ENCODE data around the gene MAP3K15.
A peak's percentile ranks its signal among the peaks of the same experiment; 100 is the strongest.
"Not testable (repeated sequence)": the region's sequence is repeated elsewhere in the genome, so short reads cannot be mapped to it uniquely, and the experiment has no call there.

MAP3K15 gene

DNA sequence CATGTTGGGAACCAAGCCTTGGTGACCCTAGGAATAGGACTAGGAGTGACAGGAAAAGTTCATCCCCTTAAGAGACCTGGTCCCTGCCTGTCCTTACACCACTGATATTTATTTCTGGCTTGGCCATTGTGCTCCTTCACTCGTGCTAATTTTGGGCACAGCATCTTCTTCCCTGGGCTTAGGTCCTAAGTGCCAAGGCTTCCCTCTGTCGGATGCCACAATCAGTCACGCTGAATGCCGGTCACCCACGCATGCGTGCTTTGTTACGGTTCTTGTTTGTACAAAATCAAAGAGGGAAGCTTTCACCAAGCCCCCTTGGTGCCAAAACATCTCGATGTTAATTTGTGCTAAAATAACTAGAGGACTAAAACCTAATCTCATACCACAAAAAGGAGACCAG is 17.4 kb upstream of the MAP3K15 start:
- no peak for DNase-seq (ENCODE audit: low spot score)

DNA sequence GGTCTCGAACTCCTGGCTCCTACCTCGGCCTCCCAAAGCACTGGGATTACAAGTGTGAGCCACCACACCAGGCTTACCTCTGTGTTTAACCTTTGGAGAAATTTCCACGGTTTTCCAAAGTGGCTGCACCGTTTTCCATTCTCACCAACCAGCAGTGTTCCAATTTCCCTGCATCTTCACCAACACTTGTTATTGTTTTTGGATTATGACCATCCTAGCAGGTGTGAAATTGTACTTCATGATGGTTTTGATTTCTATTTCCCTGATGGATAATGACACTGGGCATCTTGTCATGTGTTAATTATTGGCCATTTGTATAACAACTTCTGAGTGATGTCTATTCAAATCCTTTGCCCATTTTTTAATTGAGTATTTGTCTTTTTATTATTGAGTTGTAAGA is 2.7 kb upstream of the MAP3K15 start:
- no peak for DNase-seq (ENCODE audit: low spot score)

DNA sequence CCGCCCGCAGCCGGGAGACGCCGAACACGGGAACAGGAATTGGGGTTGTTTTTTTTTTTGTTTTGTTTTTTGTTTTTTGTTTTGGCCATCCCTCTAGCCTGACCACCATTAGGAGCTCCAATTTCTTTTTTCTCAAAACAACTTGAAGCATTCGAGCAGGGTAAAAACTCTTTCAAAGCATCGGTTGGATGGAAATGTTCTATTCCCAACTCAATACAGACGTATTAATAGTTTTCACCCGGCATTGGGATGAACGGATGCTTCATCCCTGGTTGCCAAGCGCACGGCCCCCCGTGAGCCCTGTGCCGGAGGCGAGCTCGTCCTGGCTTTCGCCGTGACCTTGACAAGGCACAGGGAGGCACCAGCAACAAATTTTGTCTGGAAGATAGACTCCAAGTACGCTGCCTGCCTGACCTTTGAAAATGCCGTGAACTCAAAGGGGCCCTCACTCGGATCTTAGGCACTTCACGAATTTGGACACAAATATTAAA is 352 bp upstream of the MAP3K15 start:
- DNase-seq (ENCODE audit: low spot score), result no peak

DNA sequence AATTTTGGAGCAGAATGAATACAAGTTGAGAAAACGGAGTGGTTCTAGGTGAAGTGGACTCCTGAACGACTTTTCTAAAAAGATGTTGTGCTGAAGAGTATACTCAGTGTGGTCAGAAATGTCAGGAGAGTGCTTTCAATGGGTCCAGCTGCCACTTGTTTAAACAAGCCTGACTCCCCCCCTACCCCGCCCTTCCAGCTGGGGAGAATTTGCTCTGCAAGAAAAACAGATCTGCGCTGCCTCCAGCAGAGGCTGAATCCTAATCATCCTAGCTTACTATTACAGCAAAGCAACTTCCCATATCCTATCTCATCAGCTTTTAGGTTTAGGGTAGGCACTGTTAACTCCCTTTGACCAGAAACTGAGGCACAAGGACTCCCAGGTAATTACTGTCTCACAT is 1.9 kb downstream of the MAP3K15 start:
- peak; percentile 10 for DNase-seq (ENCODE audit: low spot score)

DNA sequence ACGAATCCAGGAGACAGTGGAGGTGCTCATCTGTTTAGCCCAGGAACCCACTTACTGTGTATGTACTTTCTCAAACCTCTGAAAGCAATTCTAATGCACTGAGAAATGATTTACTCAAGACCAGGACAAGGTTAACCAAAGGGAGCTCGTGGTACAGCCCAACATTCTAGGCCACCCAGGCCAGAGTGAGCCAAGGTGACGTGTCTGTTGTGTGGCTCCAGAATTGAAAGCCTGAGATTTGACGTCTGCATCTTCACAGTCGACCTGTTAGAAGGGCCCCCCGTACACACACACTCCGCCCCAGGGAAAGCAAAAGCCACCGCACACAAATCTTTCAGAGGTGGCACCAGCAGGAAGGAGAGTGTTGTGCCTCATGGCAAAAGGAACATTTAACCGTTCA is 2.3 kb downstream of the MAP3K15 start:
- no peak for DNase-seq (ENCODE audit: low spot score)

DNA sequence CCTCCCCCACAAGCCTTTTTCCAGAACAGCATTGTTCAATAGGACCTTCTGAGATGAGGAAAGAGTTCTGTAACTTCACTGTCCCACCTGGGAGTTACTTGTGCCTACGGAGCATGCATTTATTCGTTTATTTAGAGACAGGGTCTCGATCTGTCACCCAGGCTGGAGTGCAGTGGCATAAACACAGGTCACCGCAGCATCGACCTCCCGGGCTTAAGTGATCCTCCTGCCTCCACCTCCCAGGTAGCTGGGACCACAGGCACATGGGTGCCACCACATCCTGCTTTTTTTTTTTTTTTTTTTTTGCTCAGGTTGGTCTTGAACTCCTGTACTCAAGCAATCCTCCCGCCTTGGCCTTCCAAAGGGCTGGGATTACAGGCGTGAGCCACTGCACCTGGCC is 2.9 kb downstream of the MAP3K15 start:
- DNase-seq (ENCODE audit: low spot score), result no peak

DNA sequence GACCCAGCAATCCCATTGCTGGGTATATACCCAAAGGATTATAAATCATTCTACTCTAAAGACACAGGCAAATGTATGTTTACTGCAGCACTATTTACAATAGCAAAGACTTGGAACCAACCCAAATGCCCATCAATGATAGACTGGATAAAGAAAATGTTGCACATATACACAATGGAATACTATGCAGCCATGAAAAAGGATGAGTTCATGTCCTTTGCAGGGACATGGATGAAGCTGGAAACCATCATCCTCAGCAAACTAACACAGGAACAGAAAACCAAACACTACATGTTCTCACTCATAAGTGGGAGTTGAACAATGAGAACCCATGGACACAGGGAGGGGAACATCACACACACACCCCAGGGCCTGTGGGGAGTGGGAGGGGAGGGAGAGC is 3.5 kb downstream of the MAP3K15 start:
- not testable (repeated sequence) for DNase-seq (ENCODE audit: low spot score)

DNA sequence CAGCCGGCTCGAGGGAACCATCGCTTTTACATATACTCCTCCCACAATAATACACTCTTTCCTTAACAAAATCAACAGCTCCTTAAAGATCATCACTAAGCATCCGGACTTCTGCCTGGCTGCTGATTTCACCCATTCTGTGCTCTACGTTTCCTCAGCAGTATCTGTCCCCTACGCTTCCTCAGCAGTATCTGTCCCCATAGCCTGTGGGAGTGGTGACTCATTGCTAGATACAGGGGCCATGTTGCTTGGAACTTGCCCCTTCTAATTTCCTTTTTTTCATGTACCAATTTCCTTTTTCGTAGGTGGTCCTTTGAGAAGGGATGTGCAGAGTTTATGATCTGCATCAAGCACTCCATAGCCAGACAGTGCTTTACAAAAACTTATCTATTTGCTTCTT is 18.6 kb downstream of the MAP3K15 start:
- no peak for DNase-seq (ENCODE audit: low spot score)

DNA sequence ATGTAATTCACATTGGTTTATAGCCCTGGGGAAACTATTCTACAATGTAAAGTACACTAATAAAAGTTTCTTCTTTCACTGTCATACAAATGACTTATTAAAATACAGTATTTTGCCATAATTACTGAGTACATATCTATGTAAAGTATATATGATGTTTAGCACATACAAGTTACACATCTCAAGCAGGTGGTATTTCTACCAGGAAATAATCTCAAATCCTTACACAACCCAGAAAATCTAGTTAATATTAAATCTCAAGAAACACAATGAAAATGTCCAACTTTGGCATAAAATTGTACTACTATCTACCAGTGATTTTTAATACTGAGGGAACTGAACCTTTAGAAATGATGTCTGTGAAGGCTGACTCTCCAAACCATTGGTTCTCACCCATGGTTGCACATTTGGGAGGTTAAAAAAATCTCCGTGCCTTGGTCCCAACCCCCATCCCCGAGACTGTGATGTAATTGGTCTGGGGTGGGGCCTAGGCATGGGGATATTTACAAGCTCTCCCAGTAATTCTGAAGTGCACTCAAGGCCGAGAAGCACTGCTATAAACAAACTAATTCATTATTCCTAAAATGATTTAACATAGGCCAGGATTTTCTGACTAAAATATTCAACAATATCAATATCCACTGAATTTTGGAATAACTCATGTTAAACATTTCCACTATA is 27.6 kb downstream of the MAP3K15 start:
- no peak for DNase-seq (ENCODE audit: low spot score)

DNA sequence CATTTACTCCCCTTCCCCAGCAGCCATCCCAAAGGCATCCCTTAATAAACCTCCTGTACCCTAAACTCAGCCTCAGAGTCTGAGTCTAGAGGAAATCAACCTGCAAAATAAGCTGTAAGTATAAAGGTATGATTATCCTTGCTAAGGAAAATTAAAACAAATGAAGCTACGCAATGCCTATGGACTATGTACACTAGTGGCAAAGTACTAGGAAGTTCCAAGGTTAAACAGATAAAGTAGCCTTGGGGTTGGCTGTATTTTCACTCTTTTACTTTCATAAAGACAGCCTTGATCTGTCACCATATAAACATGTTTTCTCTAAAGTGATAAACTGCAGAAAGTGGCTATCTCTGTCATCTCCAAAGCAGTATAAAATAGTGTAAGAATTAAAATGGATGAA is 35.9 kb downstream of the MAP3K15 start:
- DNase-seq (ENCODE audit: low spot score), result no peak

DNA sequence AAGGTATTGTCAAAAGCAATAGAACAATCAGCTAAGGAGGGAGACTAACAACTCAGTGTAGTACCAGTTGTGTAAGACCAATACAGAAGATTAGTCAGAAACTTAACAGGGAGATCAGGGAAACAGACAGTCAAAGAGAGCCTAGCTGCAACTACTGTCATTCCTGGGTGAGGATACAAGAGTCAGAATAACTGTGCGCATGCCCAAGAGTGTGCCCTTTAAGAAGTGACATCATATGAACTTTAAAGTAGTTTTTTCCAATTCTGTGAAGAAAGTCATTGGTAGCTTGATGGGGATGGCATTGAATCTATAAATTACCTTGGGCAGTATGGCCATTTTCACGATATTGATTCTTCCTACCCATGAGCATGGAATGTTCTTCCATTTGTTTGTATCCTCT is 46.9 kb downstream of the MAP3K15 start:
- not testable (repeated sequence) for DNase-seq (ENCODE audit: low spot score)

DNA sequence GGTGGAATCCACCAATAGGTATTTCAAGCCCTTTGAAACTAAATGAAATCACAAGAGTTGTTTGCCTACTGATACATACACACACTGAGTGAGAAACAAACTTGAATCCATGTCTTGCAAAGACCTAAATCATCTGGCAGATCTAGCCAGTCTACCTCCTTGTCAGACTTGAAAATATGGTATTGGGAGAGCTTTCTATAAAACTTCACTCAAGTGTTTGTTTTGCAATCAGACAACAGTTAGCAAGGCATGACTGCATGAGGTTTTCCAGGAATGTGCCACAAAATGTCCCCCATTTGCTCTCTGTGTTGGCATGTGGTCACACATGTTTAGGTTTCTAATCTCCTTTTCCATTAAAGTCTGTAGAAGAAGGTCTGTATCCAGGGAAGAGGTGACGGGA is 52.4 kb downstream of the MAP3K15 start:
- no peak for DNase-seq (ENCODE audit: low spot score)

DNA sequence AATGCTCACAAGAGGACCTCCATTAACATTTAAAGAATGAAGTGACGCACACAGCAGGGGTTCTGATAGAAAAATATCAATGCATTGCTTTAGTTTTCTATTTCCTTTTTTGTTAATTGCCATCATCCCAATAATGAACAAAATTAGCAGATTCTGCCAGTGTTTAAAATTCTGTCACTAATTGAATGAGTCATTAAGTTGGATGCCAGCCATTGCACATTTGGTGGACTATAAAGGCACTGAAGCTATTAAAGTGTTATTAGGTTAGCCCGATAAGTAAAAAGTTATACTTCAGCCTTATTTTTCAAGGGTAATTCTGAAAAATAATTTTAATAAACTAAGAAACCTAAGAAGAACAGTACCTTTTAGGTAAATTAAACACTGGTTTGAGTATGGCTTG is 53.1 kb downstream of the MAP3K15 start:
- DNase-seq (ENCODE audit: low spot score), result no peak

DNA sequence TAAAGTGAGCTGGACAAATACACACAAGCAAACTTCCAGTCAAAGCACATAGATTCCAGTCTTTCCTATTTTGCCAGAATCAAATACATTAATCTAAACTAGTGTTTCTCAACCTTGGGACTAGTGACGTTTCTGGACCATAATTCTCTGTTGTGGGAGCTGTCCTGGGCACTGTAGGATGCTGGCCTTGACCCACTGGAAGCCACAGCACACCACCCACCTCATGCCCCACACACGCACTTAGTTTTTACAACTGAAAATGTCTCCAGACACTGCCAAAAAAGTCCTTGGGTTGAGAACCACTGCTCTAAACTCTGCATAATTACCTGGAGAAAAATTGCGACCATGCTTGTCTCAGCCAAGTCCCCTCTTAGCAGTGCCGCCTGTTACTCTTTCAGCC is 57.6 kb downstream of the MAP3K15 start:
- DNase-seq (ENCODE audit: low spot score), result no peak

DNA sequence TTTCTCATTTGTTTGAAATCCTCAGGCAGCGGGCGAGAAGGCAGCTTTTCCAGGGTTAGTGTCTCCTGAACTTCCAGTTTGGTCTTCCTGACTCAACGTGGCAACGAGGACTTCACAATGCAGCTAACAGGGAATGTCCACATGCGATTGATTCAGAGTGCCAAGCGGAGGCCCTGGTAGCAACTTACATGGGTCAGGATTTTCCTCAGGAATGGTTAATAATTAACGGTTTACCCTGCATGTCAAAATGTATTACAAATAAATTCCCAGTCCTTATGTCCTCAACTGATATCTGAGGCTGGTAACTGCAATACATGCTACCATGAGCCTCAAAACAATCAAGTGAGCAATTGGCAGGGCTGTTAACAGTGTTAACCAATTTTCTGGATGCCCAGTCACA is 67.2 kb downstream of the MAP3K15 start:
- DNase-seq (ENCODE audit: low spot score), result peak; percentile 4

DNA sequence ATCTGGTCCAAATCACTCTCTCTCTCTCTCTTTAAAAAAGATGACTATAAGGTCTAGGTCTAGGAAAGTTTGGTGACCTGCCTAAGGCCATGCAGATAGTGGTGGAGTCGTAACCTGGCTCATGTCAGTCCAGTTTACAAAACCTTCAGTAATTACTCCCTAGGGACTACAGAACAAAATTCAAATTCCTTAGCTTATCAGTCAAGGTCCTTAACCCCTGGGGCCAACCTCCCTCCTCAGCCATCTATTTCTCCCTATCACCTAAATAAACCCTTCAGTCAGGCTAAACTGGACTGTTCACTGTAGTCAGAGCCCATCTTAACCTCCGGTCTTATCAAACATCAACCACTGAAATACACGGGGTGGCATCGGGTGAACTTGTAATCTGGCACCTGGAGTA is 68.9 kb downstream of the MAP3K15 start:
- DNase-seq (ENCODE audit: low spot score), result peak; percentile 10

DNA sequence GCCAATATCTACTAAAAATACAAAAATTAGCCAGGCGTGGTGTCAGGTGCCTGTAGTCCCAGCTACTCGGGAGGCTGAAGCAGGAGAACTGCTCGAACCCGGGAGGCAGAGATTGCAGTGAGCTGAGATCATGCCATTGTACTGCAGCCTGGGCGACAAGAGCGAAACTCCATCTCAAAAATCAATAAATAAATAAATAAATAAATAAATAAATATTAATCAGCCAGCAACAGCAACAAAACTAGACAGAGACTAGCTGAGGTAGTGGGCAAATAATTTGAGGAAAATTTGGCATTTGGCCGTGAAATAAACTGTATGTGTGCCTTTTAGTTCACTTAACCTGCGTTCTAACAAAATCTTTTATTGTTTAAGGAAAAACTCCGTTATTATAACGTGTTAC is 69.5 kb downstream of the MAP3K15 start:
- not testable (repeated sequence) for DNase-seq (ENCODE audit: low spot score)

DNA sequence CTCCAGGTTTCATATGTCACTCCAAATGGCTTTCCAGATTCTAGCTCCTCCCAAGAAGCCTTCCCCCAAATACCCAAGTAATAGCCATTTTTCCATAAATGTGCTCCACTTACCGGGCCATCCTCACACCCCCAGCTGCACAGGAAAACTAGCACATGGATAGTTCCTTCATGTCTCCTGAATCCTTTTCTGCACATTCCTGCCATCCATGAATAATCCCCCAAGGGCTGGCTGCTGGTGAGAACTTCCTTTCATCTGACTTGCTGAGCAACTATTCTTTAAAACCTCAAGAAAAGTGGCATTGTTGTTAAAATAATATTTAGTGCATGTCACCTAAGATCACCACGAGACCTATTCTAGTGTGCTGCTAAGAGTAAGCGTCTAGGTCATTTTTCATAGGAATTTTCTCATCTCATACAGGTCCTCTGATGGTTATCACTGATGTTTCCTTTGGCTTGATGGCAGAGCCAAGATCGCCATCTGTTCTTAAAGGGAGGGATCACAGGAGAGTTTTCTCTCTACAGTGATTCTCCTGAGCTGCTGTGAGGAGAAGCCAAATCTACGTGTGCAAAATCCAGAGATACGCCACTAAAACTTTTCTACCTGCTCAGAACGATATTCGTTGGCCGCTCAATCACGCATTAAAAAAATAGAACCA is 71.3 kb downstream of the MAP3K15 start:
- DNase-seq (ENCODE audit: low spot score), result no peak

DNA sequence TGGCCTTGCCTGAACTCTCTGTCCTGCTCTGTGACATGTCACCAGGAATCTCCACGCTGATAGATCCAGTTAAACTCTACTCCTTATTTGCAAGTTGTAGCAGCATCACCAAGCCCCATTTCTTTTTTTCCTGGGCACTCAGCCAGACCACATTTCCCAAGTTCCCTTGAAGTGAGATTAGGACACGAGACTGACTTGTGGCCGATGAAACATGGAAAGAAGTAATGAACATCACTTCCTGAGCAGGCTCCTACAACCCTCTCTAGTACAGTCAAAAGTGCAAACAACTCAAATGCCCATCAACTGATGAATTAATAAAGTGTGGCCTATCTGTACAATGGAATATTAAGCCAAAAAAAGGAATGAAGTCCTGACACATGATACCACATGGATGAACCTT is 74.6 kb downstream of the MAP3K15 start:
- DNase-seq (ENCODE audit: low spot score), result no peak

DNA sequence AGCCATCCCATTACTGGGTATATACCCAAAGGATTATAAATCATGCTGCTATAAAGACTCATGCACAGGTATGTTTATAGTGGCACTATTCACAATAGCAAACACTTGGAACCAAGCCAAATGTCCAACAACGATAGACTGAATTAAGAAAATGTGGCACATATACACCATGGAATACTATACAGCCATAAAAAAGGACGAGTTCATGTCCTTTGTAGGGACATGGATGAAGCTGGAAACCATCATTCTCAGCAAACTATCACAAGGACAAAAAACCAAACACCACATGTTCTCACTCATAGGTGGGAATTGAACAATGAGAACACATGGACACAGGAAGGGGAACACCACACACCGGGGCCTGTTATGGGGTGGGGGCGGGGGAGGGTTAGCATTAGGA is 92.6 kb downstream of the MAP3K15 start:
- DNase-seq (ENCODE audit: low spot score), result not testable (repeated sequence)

DNA sequence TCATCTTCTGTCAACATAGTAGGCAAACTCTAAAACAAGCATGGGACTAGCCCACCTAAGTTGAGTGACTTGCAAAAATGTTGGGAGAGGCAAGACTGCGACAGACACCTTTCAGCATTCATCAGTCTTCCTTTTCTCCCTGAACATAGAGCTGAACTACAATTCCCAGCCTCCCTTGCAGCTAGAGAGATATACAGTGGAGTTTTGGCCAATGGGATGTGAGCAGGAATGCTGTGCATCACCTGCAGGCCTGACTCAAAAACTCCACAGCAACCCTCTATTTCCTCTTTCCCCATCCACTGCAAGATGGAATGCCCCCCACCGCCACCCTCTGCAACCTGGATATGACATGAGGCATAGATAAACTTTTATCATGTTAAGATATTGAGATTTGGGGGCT is 105.0 kb downstream of the MAP3K15 start:
- DNase-seq (ENCODE audit: low spot score), result no peak

DNA sequence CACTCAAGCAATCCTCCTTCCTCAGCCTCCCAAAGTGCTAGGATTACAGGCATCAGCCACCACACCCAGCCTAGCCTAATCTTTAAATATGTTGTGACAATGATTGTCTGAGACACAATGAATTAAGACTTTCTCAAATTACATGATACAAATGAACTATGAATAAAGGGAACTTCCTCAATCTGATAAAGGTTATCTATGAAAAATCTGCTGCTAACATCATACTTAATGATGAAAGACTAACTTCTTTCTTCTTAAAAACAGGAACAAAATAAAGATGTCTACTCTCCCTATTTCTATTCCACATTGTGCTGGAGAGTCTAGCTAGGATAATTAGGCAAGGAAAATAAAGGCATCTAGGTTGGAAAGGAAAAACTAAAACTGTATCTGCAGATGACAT is 111.6 kb downstream of the MAP3K15 start:
- no peak for DNase-seq (ENCODE audit: low spot score)

DNA sequence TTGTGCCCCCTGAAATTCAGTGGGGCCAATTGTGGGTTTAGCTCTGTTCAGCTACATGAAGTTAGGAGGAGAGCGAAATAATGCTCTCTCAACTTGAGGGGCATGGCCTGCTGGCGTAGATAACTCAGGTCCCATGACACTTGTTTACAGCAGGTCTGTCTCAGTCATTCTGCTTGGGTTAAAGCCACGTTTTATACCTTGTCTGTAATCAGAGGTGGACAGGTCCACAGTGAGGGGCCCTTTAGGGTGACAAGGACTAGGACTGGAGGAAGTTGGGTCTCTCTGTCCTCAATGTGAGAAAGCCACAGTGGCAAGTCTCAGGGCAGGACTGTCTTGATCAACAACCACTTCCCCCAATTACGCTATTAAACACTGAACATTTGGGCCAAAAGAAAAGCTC is 122.6 kb downstream of the MAP3K15 start:
- no peak for DNase-seq (ENCODE audit: low spot score)

DNA sequence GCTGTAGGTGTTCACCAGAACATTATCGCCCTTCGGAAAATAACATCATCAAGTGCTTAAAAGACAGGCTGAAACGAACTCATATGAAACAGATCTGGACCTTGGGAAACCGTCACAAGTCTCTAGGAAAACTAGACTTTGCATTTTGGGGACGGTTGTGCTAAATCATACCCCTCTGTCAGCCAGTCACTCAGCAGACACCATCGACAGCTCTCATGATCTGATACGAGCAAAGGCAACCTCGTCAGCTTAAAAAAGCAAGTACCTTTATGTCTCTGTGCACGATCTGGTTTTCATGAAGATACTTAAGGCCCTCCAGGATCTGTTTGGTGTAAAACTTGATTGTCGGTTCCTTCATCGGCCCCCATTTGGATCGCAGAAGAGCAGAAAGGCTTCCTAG is 123.2 kb downstream of the MAP3K15 start:
- no peak for DNase-seq (ENCODE audit: low spot score)
